A673 (cell line): ENCODE results near the gene NIFK. TPM values are rescaled to one million over a fixed set of nuclear protein-coding genes. Genes with fewer than 3 reads are reported as not detected.

Source experiments
- BruUV-seq: library from RNA; stranded (reverse); fragments of 400-500 nt; replicated peaks from 2 replicates; lab custom pipeline; 2021; lab: Mats Ljungman, UMichigan
- CTCF ChIA-PET: fragments of 300-600 bp; sonication (Branson Sonifier 250); formaldehyde crosslinking; loops from one replicate; lab custom pipeline; 2022; ENCODE audit warnings: antibody characterized with exemption; lab: Charles Lee
- POLR2A ChIA-PET: fragments of 300-600 bp; sonication (Branson Sonifier 250); formaldehyde crosslinking; loops from one replicate; lab custom pipeline; 2022; ENCODE audit warnings: antibody characterized with exemption; ENCODE audit not compliant: low non-redundant PET; lab: Charles Lee
- DNase-seq: peaks from one replicate; pipeline ENCODE4 v3.0.0-alpha.2; 2015; ENCODE audit warnings: low spot score
- H3K27ac ChIP-seq: fragments of 200-600 bp; sonication (generic); 2 replicates; pipeline ENCODE4 v1.5.1; 2016; ENCODE audit warnings: mixed run types, low read depth, mild to moderate bottlenecking, mixed read lengths, antibody characterized with exemption, low read length; ENCODE audit not compliant: poor library complexity, severe bottlenecking
- H3K27me3 ChIP-seq: fragments of 200-600 bp; sonication (generic); replicated peaks from 2 replicates; pipeline ENCODE4 v1.6.1; 2017; ENCODE audit warnings: mixed run types, low read depth, mild to moderate bottlenecking, mixed read lengths, antibody characterized with exemption, low read length; ENCODE audit not compliant: insufficient read depth, poor library complexity
- H3K36me3 ChIP-seq: fragments of 200-600 bp; sonication (generic); 2 replicates; pipeline ENCODE4 v1.6.1; 2016; ENCODE audit warnings: mixed run types, mild to moderate bottlenecking, mixed read lengths, antibody characterized with exemption, low read length; ENCODE audit not compliant: insufficient read depth, poor library complexity, severe bottlenecking
- H3K4me1 ChIP-seq: fragments of 200-600 bp; sonication (generic); 2 replicates; pipeline ENCODE4 v1.6.1; 2017; ENCODE audit warnings: mixed run types, mild to moderate bottlenecking, mixed read lengths, antibody characterized with exemption, low read length; ENCODE audit not compliant: insufficient read depth, poor library complexity, severe bottlenecking
- H3K4me3 ChIP-seq: fragments of 200-600 bp; sonication (generic); 2 replicates; pipeline ENCODE4 v1.5.1; 2016; ENCODE audit warnings: low read depth, mixed run types, mild to moderate bottlenecking, mixed read lengths, low read length; ENCODE audit not compliant: poor library complexity, severe bottlenecking
- H3K9me3 ChIP-seq: fragments of 200-600 bp; sonication (generic); 2 replicates; pipeline ENCODE4 v1.6.1; 2016; ENCODE audit warnings: mixed run types, low read depth, mild to moderate bottlenecking, mixed read lengths, antibody characterized with exemption, low read length; ENCODE audit not compliant: poor library complexity, severe bottlenecking
- EZH2 ChIP-seq: fragments of 200-600 bp; sonication (generic); IDR thresholded peaks from 2 replicates; pipeline ENCODE4 v1.6.1; 2017; ENCODE audit warnings: borderline replicate concordance, low read depth, mild to moderate bottlenecking, mixed read lengths, antibody characterized with exemption, low read length; ENCODE audit not compliant: poor library complexity, severe bottlenecking
- intact Hi-C: fragments of 100-400 bp; cut with micrococcal nuclease; formaldehyde crosslinking; loops from one replicate; pipeline ENCODE4 v1.10.0; 2022; ENCODE audit not compliant: unreplicated experiment
- total RNA-seq: library from RNA; stranded (reverse); gene quantifications from 2 replicates; pipeline ENCODE4 v1.2.3, GENCODE V29; 2021
- TF ChIP-seq, protein P1 (sequence below): fragments of 300-800, 200-600 bp; sonication (generic); conservative IDR thresholded peaks from 2 replicates; pipeline ENCODE4 v1.5.1; 2017; ENCODE audit warnings: low read depth, mild to moderate bottlenecking, antibody characterized with exemption, low read length, moderate library complexity, mixed read lengths

The NIFK gene
- total RNA-seq, 1 experiment from 2014 or later = 97.4 TPM

DNA sequence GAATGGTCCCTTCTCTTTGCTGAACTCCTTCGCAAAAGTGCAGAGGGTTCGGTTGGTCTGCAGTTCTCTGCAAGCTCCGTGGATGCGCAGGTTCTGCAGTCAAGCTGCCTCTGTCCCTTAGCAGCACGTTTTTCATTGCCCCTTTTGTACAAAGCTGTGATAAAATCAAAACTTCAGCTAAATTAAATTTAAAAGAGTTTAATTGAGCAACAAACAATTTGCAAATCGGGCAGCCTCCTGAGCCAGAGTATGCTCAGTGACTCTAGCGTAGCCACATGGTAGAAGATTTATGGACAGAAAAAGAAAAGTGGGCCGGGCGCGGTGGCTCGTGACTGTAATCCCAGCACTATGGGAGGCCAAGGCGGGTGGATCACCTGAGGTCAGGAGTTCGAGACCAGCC, 37.6 kb upstream of the NIFK start:
- no peak for DNase-seq
- TF ChIP-seq, protein P1, sequence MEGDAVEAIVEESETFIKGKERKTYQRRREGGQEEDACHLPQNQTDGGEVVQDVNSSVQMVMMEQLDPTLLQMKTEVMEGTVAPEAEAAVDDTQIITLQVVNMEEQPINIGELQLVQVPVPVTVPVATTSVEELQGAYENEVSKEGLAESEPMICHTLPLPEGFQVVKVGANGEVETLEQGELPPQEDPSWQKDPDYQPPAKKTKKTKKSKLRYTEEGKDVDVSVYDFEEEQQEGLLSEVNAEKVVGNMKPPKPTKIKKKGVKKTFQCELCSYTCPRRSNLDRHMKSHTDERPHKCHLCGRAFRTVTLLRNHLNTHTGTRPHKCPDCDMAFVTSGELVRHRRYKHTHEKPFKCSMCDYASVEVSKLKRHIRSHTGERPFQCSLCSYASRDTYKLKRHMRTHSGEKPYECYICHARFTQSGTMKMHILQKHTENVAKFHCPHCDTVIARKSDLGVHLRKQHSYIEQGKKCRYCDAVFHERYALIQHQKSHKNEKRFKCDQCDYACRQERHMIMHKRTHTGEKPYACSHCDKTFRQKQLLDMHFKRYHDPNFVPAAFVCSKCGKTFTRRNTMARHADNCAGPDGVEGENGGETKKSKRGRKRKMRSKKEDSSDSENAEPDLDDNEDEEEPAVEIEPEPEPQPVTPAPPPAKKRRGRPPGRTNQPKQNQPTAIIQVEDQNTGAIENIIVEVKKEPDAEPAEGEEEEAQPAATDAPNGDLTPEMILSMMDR = no peak
- no peak for TF ChIP-seq EZH2
- ChIA-PET POLR2A (no interaction called here), CTCF (no interaction called here)
- no TSS peak for BruUV-seq
- Histone ChIP-seq H3K36me3 (no peaks in the 10 kb centered on the region), H3K4me1 (no peaks in the 10 kb centered on the region), H3K27ac (no peak overlapping the region), H3K9me3 (no peaks in the 10 kb centered on the region), H3K27me3 (no peaks in the 10 kb centered on the region), H3K4me3 (no peak overlapping the region)
- intact Hi-C loops = no loop called here

DNA sequence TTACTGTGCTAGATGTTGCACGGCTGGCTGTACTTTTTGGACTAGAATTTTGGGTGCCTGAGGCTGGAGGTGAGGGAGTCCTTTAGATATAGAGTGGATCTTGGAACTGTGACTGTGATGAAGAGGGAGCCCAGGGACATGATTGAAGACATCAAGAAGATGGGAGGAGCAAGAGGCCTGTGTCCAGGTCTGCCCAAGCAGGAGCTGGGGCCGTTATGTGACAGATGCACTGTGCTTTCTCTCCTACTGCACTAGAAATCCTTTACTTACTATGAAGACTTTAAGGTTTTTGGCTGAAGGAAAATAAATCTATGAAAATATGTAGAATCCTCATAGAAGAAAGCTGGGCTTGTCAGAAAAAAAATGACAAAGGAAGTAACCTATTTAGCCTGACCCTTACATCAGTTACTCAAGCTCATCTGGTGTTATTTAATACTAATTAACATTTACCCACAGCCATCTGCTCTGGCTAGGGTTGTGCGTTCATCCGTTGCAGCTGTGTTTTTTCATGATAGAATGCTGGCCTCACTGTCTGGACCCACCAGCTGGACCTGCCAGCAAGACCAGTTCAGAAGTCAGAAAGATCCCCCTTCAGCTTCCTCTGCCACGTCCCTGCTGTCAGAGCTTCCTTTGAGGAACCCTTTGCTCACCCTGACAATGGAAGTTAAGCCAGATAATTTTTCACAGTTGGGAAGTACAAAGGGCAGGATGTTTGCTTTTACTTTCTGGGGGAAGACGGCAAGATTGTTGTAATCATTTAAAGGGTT, 35.5 kb upstream of the NIFK start:
- no peak for DNase-seq
- H3K9me3 ChIP-seq = no peaks in the 10 kb centered on the region
- no TSS peak for BruUV-seq
- ChIA-PET CTCF (no interaction called here), POLR2A (no interaction called here)
- intact Hi-C loops = no loop called here
- TF ChIP-seq, protein P1 = no peak
- no peak for TF ChIP-seq EZH2
- peaks cover 12% of the 10 kb centered on the region for H3K36me3 ChIP-seq
- no peaks in the 10 kb centered on the region for H3K4me1 ChIP-seq
- H3K27me3 ChIP-seq = no peaks in the 10 kb centered on the region
- no peak overlapping the region for H3K27ac ChIP-seq
- no peak overlapping the region for H3K4me3 ChIP-seq

DNA sequence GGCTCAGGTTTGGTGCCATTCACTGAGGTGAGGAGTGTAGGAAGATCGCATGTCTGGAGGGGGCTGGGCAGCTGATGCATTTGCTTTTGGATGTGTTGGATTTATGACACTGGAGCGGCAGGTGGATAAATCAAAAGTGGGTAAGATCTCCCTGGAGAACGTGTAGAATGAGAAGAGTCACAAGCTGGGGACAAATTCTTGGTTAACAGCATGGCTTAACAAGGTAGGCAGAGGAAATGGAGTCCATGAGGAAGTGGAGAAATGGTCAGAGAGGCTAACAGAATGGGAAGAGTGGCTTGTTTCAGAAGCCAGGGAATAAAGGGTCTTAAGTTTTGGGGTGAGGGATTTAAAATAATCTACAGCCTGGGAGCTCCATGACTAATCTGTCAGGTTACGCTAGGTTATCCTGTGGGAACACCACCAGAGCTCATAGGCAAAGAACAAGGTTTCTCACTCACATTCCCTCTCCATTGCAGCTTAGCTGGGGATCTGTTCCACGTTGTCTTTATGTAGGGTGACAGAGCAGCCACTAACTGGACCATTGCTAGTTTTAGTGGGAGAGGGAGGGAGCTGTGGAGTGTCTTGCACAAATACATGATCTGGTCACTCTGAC, 31.6 kb upstream of the NIFK start:
- Histone ChIP-seq H3K27me3 (no peaks in the 10 kb centered on the region), H3K36me3 (peaks cover 50% of the 10 kb centered on the region), H3K27ac (no peak overlapping the region), H3K9me3 (no peaks in the 10 kb centered on the region), H3K4me1 (no peaks in the 10 kb centered on the region), H3K4me3 (no peak overlapping the region)
- DNase-seq = no peak
- no TSS peak for BruUV-seq
- TF ChIP-seq EZH2 = no peak
- intact Hi-C loops = no loop called here
- CTCF ChIA-PET = no interaction called here
- POLR2A ChIA-PET = interaction anchor here (0.5 kb wide), 1 partner anchor 19 kb away, joined by 4 read pairs; no protein-coding TSS in a partner anchor
